Hindlimb muscle (tissue), 1 donor: ENCODE results near the gene SEMA4D. TPM values are rescaled to one million over a fixed set of nuclear protein-coding genes. Genes with fewer than 3 reads are reported as not detected.
"Not testable (repeated sequence)": the region's sequence is repeated elsewhere in the genome, so short reads cannot be mapped to it uniquely, and the experiment has no call there.

Experiments
- DNase-seq: peaks from one replicate; pipeline ENCODE4 v3.0.0-alpha.2; 2013
- polyA plus RNA-seq: library from polyadenylated mRNA; unstranded; fragments of 120-200 nt; gene quantifications from one replicate; pipeline ENCODE4 v1.2.1, GENCODE V29; 2013; ENCODE audit not compliant: insufficient read length

SEMA4D gene
- polyA plus RNA-seq, 1 donor = 23.3 TPM

DNA sequence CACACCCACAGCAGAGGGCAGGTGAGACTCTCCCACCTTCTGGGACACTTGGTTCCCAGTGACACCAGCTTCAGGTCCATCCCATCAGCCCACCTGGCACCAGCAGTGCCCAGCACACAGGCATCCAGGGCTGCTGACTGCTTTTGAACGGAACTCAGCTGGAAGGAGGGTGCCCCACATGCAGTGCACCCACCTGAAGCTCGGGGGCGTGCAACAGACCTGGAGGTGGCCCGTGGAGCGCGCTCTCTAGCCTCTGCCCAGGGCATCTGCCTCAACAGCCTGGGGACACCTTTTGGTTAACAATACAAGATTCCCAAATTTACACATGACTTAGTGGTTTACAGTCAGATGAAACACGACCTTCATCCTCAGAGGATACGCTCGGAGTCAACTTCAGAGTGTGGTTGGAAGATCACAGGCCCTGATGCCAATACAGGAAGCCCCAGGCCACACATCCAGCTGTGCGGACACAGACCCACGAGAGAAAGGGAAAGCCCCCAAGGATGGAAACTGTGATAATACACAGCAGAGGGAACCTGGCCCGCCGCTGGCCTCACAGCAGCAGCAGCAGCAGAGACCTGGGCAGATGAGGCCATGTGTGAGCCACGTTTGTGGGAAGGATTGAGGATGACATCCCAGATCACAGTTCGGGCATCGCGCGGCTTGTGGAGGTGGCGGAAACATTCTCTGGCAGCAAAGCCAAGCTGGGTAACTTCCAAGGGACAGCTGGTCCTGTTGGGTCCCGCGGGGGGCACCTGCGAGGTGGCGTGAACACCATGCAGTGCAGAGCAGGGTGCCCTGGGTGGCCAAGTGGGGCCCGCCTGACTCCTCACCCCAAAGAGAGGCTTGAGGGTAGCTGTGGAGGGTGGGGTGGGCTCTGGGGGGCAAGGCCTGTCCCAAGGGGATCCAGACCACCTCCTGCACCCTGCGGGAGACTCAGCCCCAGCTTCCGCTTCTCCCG lies 115.6 kb downstream of the SEMA4D start:
- no peak for DNase-seq

DNA sequence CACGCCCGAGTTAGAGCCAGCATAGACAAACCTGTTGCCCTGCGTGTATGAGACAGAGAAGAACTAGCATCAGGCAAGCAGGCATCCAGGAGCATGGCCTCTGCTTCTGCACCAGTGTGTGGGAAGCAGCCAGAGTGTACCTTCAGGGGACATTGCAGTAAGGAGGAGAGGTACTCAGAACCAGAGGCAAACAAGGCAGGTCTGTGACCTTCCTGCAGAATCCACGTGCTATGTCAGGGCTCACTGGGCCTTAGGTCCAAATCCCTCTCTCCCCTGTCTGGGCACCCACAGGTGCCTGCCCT lies 116.7 kb downstream of the SEMA4D start:
- DNase-seq = no peak

DNA sequence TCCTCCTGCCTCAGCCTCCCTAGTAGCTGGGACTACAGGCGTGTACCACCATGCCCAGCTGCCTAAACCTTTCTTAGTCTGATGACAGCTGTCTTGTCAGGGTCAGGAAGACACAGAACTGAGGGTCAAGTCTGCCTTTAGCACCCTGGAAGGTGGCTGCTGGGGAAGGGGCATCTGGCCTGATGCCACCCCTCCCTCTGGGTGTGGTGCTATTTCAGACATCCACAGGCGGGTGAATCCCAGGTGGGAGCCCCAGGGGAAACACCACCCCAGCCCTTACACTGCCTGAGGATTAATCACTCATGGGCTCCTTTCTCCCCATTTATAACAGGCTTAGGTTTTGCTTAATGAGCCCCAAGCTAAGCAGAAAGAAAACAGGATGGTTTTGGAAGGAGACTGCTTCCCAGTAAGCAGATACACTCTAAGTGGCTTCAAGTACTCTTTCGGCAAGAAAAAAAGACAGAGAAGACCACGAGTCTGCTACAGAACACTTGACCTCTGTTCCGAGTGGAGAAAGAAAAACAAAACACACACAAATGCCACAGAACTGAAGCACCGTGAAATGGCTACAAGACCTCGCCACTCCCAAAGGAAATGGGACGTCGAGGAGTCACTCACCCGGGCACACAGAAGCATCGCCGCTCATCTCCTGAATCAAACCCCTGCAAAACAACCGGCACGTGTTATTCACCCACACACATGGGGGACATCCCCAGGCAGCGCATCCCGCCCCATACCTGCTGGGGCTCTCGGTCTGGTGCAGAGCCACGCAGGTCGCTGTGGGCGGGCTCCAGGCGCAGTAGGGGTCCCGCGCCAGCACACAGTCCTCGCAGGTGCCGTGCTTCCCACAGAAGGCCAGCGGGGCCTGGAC lies 117.2 kb downstream of the SEMA4D start:
- no peak for DNase-seq

DNA sequence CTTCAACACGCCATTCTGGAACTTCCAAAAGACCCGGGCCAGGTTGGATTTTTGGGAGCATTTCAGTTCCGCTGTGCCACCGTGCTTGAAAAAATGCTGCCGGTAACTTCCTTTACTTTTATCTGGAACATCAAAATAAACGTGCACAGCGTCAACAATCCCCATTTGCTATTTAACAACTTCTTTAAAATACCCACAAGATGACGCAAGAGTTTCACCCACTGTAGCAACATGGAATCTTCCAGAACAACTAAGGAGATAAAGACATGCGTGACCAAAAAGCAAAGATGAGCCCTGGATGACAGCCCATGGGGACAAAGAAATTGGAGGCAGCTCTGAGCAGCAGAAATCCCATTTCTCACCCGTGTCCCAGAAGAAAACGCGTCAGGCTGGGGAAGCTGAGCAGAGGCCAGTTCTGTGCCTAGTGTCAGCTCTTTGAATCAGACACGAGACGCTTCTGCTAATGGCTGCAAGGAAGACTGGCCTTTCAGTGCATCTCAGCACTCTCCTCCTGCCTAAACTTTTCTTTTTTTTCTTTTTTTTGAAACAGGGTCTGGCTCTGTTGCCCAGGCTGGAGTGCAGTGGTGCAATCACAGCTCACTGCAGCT lies 118.3 kb downstream of the SEMA4D start:
- DNase-seq = no peak

- no peak for DNase-seq
Observed at GRCh38 chr9:89379031-89379430, 118.9 kb downstream of the SEMA4D start.

DNA sequence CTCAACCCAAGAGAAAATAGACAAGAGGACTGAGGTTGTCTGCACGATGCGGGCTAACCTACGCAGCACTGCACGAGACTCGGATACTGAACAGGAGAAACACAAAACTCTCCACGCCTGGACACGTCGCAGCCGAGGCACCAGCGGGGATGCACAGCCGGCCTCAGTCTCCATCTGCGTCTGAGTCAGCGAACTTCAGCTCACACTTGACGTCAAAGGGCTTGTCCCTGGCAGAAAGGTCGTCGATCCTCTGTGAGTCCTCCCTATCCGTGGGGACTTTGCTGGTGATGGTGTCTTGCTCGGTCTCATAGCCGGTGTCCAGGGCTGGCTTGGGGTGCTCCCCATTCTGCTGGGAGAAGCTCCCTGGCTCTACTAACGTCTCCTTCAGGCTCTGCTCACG lies 119.4 kb downstream of the SEMA4D start:
- no peak for DNase-seq

DNA sequence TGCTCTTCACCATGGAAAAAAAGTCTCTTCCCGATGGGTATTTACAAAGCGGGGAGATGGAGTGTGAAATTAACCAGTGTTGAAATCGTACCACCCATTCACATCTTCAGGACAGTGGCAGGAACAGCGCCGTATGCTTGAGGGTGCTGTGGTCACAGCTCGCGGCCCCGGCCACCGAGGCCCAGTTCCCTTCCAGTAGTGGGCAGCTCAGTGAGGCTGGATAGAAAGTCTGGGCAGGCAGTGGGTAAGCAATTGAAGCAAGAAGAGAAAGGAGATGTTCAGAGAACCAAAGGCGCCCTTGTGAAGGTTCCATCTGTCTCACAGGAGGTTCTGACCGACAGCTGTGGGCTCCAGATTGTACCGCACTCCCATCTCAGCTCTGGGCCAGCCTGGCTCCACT lies 120.5 kb downstream of the SEMA4D start:
- no peak for DNase-seq

DNA sequence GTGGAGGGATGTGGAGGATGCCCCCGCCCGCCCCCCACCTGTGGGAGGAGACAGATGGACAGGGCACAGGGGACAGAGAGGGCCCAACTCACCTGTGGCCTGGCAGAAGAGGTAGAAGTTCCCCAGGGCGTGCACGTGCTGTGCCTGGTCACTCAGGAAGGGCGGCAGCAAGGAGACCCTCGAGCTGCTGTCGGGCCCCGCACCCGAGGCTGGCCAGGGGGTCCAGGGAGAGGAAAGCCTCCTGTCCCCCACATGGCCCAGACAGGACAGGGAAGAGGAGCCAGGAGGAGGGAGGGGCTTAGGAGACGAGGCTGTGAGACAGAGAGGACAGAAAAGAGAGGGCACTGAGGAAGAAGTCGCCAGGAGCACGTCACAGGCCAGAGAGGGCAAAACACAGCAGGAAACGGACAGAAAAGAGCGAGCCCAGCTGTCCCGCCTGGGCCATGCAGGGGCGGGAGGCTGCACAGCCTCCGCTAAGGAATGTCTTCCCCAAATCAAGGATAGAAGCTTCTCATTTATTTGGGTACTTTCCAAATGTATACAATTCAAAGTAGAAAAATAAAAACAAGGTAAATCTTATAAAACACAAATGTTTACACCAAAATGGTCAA lies 121.1 kb downstream of the SEMA4D start:
- DNase-seq = no peak

DNA sequence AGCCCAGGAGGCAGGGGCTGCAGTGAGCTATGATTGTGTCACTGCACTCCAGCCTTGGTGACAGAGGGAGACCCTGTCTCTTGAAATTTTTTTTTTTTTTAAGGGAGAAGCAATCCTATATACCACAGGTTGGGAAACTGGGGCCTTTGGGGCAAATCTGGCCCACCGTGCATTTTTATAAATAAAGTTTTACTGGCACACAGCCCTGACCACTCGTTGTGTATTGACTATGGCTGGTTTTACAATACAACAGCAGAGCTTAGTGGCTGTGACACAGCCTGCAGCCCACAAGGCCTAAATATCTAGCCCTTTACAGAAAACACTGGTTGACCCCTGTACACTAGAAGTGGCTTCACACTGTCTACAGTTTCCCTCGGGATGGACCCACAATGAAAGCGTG lies 121.6 kb downstream of the SEMA4D start:
- DNase-seq = no peak

DNA sequence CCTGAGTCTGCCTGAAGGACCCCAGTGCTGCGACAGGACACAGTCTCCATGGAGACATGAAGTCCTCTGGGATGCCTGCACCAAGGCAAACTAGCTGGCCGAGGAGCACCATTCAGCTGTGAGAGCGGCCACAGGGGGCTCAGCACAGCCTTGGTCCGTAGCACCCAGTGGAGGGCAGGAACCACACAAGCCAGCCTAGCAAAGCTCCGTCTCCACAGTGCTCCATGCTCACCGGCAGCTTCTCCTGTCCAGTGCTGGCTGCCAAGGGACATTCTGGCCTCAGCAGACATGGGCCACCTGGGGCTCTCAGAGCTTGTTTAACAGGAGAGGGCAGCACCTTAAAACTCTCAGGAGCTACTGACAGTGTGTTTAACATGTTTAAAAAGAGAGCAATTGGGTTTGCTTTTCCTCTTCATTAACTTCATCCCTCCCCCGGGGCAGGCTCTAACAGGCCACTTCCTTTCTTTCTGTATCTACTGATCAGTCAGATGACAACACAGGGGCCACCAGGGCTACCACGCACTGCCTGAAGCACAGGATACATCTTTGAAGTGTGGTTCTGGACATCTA lies 122.6 kb downstream of the SEMA4D start:
- no peak for DNase-seq

DNA sequence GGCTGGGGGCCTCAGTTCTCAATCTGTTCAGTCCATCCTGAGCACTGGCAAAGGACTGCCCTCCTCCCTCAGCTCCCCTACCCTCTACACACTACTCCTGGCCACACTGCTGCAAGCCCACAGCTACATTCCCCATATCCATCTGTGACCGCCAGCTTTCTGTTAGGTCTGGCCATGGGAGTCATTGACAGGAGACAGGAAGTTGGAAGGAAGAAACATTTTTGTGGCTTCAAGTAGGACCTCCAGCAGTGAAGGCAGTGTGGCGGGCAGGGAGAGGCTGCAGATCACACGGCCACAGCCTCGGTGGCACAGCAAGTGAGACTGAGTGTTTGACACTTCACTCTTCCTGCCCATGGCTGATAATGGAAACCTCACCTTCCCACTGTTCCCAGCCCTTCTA lies 123.7 kb downstream of the SEMA4D start:
- DNase-seq = no peak

DNA sequence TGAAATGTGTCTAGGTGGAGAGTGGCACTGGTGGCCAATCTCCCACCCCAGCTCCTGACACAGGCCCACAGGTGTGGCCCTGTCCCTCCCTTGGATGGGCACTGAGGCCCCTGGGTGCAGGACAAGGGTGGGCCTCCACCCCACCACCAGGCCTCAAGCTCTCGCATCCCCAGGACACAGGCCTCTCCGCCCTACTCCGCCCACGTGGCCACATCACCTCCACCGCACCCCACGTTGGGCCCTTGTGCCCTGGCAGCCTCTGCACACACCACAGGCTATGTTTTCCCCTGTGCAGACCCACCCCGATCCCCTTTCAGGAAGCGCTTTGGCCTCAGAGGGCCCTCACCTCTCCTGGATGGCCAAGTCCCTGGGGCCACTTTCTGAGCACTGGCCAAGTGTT lies 124.9 kb downstream of the SEMA4D start:
- no peak for DNase-seq

DNA sequence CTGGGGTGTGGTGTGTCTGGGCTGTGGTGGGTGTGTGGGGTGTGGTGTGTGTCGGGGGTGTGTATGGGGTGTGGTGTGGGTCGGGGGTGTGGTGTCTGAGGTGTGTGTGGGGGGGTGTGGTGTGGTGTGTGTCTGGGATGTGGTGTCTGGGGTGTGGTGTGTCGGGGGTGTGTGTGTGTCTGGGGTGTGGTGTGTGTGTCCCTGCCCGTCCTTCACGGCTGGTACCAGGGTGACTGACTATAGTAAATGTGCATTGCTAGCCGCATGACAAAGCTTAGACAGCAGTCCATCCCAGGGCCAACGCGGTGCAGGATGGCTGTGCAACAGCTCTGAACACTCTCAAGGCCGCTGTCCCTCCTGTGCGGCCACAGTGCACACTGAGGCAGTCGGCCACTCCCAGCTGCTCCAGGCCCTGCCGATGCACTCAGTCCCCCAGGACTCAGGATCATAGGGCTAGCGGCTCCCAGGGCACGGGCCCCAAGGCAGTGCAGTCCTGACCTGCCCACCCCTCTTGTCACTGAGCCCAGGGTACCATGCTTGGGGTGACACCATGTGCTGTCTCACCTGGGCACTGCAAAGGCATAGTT lies 125.6 kb downstream of the SEMA4D start:
- DNase-seq = no peak

- not testable (repeated sequence) for DNase-seq
Observed at GRCh38 chr9:89371791-89372190, 126.1 kb downstream of the SEMA4D start.

DNA sequence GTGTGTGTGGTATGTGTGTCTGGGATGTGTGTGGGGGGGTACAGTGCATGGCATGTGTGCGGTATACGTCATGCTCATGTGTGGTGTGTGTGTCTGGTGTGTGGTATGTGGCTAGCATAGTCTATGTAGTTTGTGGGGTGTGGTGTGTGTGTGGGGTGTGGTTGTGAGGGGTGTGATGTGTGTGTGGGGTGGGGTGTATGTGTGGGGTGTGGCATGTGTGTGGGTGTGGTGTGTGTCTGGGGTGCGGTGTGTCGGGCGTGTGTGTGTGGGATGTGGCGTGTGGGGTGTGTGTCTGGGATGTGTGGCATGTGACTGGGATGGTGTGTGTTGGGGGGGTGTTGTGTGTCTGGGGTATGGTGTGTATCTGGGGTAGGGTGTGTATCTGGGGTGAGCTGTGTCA lies 127.3 kb downstream of the SEMA4D start:
- DNase-seq = no peak

DNA sequence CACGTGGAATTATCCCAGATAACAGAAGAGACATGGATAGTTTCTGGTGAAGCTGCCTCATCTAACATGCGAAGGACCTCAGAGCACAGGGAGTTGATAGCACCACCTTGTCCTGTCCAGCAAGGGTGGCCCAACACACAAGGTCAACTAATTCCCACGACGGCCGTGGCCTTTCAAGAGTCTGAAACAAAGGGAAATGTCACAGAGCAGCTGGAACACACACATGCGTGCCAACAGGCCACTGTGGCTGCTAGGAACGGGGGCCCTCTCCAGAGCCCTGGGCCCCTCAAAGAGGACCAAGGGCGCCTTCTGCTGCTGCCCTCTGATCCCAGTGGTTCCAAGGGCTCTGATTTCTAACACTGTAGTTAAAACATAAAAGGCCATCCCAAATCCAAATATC lies 128.9 kb downstream of the SEMA4D start:
- DNase-seq = no peak

- no peak for DNase-seq
Observed at GRCh38 chr9:89368550-89368949, 129.4 kb downstream of the SEMA4D start.

- no peak for DNase-seq
Observed at GRCh38 chr9:89367726-89368437, 130.0 kb downstream of the SEMA4D start.

DNA sequence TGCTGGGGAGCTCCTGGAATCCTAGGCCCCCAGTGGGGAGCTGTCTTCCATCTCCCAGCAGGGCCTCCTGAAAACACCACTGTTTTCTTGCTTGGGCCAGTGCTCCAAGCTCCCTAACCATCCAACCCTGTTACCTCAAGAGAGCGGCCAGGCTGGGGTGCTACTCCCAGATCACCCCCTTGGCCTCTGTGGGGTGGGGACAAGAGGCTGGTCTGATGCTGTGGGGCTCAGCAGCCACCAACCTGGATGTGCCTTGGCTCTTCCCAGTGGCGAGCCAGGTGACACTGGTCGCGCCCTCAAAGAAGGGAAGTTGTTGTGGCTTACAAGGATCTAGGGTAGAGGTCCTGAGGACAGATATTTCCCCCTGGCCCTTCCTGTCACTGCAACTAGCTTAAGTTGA lies 130.6 kb downstream of the SEMA4D start:
- DNase-seq = no peak

DNA sequence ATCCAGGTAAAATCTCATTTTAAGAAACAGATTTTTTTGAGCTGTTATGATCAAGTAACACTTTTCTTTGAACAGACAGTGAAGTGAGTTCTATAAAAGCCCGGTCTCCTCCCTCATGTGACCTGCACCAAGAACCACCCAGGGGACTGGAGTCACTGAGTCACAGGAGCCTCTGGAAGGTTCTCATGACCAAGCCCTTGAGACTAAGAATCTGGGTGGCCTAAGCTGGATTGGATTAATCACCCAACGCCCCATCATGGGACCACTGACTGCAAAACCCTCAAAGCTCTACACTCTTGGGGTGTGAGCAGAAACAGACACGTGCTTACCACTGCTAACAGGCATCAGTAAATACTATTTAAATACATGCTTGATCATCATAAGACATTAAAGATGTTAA lies 131.2 kb downstream of the SEMA4D start:
- no peak for DNase-seq

- DNase-seq = no peak
Observed at GRCh38 chr9:89365532-89365912, 132.4 kb downstream of the SEMA4D start.
